ENCODE data around the gene RREB1. TPM values are rescaled to one million over a fixed set of nuclear protein-coding genes. Genes with fewer than 3 reads are reported as not detected.

RREB1 gene
- total and polyA plus RNA-seq, 10 donors: 3.2 to 72.0 (median 54.6) TPM

GRCh38 chr6:7062451-7063162, 45.2 kb upstream of the RREB1 start:
- intact Hi-C loops (cut with DNase I; ENCODE audit: low total_unique reads): no loop called here
- H3K4me1 ChIP-seq: peaks cover 0 to 3% (median 0%) of the 10 kb centered on the region in 6 donors
- DNase-seq: no peak
- WGBS, 5 donors: 66 to 76% (median 72%) methylated on average over 11 of the region's 11 CpGs
- TF ChIP-seq POLR2AphosphoS5 (IDR thresholded peaks at IDR 0.05) (no peak), CTCF (IDR thresholded peaks at IDR 0.05 in 8 of 11, conservative IDR thresholded peaks at IDR 0.05 in 3 of 11) (no peak), POLR2A (IDR thresholded peaks at IDR 0.05) (no peak)
- no peaks in the 10 kb centered on the region for H3K27me3 ChIP-seq (replicated peaks in 1 of 7)
- H3K36me3 ChIP-seq: no peaks in the 10 kb centered on the region
- no peaks in the 10 kb centered on the region for H3K9me3 ChIP-seq
- no peak overlapping the region for H3K4me3 ChIP-seq
- H3K27ac ChIP-seq: no peak overlapping the region

- TF ChIP-seq POLR2A (IDR thresholded peaks at IDR 0.05) (no peak), CTCF (IDR thresholded peaks at IDR 0.05 in 8 of 11, conservative IDR thresholded peaks at IDR 0.05 in 3 of 11) (no peak)
- no peaks in the 10 kb centered on the region for H3K27me3 ChIP-seq (replicated peaks in 1 of 7)
- H3K36me3 ChIP-seq: no peaks in the 10 kb centered on the region
- no peaks in the 10 kb centered on the region for H3K4me1 ChIP-seq
- no peak overlapping the region for H3K4me3 ChIP-seq
- no peaks in the 10 kb centered on the region for H3K9me3 ChIP-seq
- no peak overlapping the region for H3K27ac ChIP-seq
- no peak for DNase-seq
- intact Hi-C loops (cut with DNase I; ENCODE audit: low total_unique reads): no loop called here
- WGBS, 5 donors: 81 to 92% (median 89%) methylated on average over 3 of the region's 3 CpGs
Measured at GRCh38 chr6:7067305-7067704, 40.5 kb upstream of the RREB1 start.

GRCh38 chr6:7071405-7071804, 36.4 kb upstream of the RREB1 start:
- H3K9me3 ChIP-seq: no peaks in the 10 kb centered on the region
- peaks cover 0 to 17% (median 10%) of the 10 kb centered on the region in 6 donors for H3K4me1 ChIP-seq
- DNase-seq: no peak
- WGBS, 5 donors: 90 to 99% (median 96%) methylated on average over 2 of the region's 2 CpGs
- intact Hi-C loops (cut with DNase I; ENCODE audit: low total_unique reads): no loop called here
- no peaks in the 10 kb centered on the region for H3K27me3 ChIP-seq (replicated peaks in 1 of 7)
- TF ChIP-seq CTCF (IDR thresholded peaks at IDR 0.05 in 8 of 11, conservative IDR thresholded peaks at IDR 0.05 in 3 of 11) (no peak), POLR2A (IDR thresholded peaks at IDR 0.05) (no peak), POLR2AphosphoS5 (IDR thresholded peaks at IDR 0.05) (no peak)
- no peak overlapping the region for H3K27ac ChIP-seq
- no peak overlapping the region for H3K4me3 ChIP-seq
- no peaks in the 10 kb centered on the region for H3K36me3 ChIP-seq

GRCh38 chr6:7073082-7073820, 34.5 kb upstream of the RREB1 start:
- peak overlapping the region in 6 of 8 donors; percentile 2 to 70 (median 54) for H3K27ac ChIP-seq
- WGBS, 5 donors: 73 to 80% (median 75%) methylated on average over 10 of the region's 10 CpGs
- peak overlapping the region in 2 of 8 donors; percentile 3 to 28 for H3K4me3 ChIP-seq
- H3K9me3 ChIP-seq: no peaks in the 10 kb centered on the region
- intact Hi-C loops (cut with DNase I; ENCODE audit: low total_unique reads): no loop called here
- H3K4me1 ChIP-seq: peaks cover 0 to 17% (median 10%) of the 10 kb centered on the region in 6 donors
- TF ChIP-seq POLR2AphosphoS5 (IDR thresholded peaks at IDR 0.05) (no peak), CTCF (IDR thresholded peaks at IDR 0.05 in 8 of 11, conservative IDR thresholded peaks at IDR 0.05 in 3 of 11) (no peak), POLR2A (IDR thresholded peaks at IDR 0.05) (no peak)
- H3K36me3 ChIP-seq: no peaks in the 10 kb centered on the region
- no peak for DNase-seq
- H3K27me3 ChIP-seq (replicated peaks in 1 of 7): no peaks in the 10 kb centered on the region
